ENCODE measurements around the gene CRISPLD2. TPM values are rescaled to one million over a fixed set of nuclear protein-coding genes. Genes with fewer than 3 reads are reported as not detected.

Gene CRISPLD2
- total RNA-seq, 1 experiment from 2014 or later: 0.28 TPM

DNA sequence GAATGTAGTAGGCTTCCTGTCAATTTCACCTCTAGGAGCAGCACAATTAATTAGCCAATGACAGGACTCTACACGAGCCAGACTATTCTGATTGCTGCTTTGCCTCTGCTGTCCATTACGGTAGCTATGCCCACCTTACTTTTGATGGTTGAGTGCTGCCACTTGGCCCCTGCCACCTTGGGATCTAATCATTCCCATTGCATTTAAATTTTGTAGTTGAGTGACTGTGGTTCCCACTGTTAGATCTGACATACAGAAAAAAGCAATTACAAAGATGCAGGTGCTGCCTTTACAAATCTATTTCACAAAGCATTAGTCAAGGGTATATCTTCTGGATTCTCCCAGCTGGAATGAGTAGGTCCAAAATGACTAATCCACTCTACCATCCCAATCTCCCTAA lies 39.9 kb downstream of the CRISPLD2 start:
- BruUV-seq (replicated peaks): no TSS peak
- Mint-ChIP-seq H3K36me3 (ENCODE audit: insufficient read depth, unreplicated experiment) (no peaks in the 10 kb centered on the region), H3K4me3 (ENCODE audit: unreplicated experiment) (no peak overlapping the region), H3K27ac (ENCODE audit: low read depth, unreplicated experiment) (no peak overlapping the region), H3K4me1 (ENCODE audit: insufficient read depth, unreplicated experiment) (peaks cover 4% of the 10 kb centered on the region), H3K9me3 (ENCODE audit: unreplicated experiment) (no peaks in the 10 kb centered on the region), H3K27me3 (ENCODE audit: insufficient read depth, unreplicated experiment) (peaks cover 6% of the 10 kb centered on the region)
- DNase-seq (ENCODE audit: unreplicated experiment): no peak
- POLR2A ChIA-PET: no interaction called here
- TF ChIP-seq, protein P1, sequence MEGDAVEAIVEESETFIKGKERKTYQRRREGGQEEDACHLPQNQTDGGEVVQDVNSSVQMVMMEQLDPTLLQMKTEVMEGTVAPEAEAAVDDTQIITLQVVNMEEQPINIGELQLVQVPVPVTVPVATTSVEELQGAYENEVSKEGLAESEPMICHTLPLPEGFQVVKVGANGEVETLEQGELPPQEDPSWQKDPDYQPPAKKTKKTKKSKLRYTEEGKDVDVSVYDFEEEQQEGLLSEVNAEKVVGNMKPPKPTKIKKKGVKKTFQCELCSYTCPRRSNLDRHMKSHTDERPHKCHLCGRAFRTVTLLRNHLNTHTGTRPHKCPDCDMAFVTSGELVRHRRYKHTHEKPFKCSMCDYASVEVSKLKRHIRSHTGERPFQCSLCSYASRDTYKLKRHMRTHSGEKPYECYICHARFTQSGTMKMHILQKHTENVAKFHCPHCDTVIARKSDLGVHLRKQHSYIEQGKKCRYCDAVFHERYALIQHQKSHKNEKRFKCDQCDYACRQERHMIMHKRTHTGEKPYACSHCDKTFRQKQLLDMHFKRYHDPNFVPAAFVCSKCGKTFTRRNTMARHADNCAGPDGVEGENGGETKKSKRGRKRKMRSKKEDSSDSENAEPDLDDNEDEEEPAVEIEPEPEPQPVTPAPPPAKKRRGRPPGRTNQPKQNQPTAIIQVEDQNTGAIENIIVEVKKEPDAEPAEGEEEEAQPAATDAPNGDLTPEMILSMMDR (IDR thresholded peaks at IDR 0.05; ENCODE audit: unreplicated experiment): no peak
- CTCF ChIA-PET: no interaction called here
- intact Hi-C loops (cut with micrococcal nuclease): no loop called here

DNA sequence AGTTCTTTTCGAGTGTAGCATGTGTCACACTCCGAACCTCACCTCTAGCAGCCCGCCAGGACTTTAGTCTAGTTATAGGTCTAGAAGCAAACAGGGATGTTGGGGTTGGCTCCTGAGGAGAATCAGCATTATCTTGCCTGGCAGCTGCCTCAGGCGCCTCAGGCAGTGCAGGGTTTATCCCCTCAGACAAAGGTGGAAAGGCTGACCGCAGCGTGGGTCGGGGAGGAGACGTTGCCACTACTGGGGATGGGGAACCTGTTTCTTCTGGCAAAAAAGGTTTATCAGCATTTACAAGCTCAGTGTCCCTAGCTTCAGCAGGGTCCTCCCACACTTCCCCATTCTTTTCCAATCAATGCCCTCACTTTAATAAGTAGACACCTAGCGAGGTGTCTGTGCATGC lies 40.6 kb downstream of the CRISPLD2 start:
- POLR2A ChIA-PET: no interaction called here
- Mint-ChIP-seq H3K9me3 (ENCODE audit: unreplicated experiment) (no peaks in the 10 kb centered on the region), H3K27ac (ENCODE audit: low read depth, unreplicated experiment) (no peak overlapping the region), H3K4me3 (ENCODE audit: unreplicated experiment) (no peak overlapping the region), H3K4me1 (ENCODE audit: insufficient read depth, unreplicated experiment) (no peaks in the 10 kb centered on the region), H3K27me3 (ENCODE audit: insufficient read depth, unreplicated experiment) (peaks cover 13% of the 10 kb centered on the region), H3K36me3 (ENCODE audit: insufficient read depth, unreplicated experiment) (no peaks in the 10 kb centered on the region)
- BruUV-seq (replicated peaks): no TSS peak
- CTCF ChIA-PET: no interaction called here
- DNase-seq (ENCODE audit: unreplicated experiment): no peak
- TF ChIP-seq, protein P1 (IDR thresholded peaks at IDR 0.05; ENCODE audit: unreplicated experiment): no peak
- intact Hi-C loops (cut with micrococcal nuclease): no loop called here

DNA sequence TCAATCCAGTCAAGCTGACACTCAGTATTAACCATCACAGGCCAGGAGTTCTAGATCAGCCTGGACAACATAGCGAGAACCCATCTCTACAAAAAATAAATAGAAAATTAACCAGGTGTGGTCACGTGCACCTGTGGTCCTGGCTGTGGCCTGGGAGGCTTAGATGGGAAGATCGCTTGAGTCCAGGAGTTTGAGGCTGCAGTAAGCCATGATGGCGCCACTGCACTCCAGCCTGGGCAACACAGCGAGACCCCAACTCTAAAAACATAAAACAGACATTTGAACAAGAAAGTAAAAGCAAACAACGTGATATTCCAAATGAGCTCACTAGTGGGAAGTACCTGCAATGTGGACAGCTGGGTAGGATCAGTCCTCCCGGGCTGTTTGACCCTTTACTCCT lies 41.9 kb downstream of the CRISPLD2 start:
- peaks cover 22% of the 10 kb centered on the region for H3K27me3 Mint-ChIP-seq (ENCODE audit: insufficient read depth, unreplicated experiment)
- TF ChIP-seq, protein P1 (IDR thresholded peaks at IDR 0.05; ENCODE audit: unreplicated experiment): no peak
- BruUV-seq (replicated peaks): no TSS peak
- POLR2A ChIA-PET: interaction anchor here (0.8 to 1.0 kb wide), 2 partner anchors 29 to 87 kb away, joined by 3 read pairs; no protein-coding TSS in a partner anchor
- H3K36me3 Mint-ChIP-seq (ENCODE audit: insufficient read depth, unreplicated experiment): no peaks in the 10 kb centered on the region
- CTCF ChIA-PET: interaction anchor here (1.0 kb wide), 1 partner anchor 64 kb away, joined by 4 read pairs; no protein-coding TSS in a partner anchor
- H3K9me3 Mint-ChIP-seq (ENCODE audit: unreplicated experiment): no peaks in the 10 kb centered on the region
- H3K27ac Mint-ChIP-seq (ENCODE audit: low read depth, unreplicated experiment): no peak overlapping the region
- DNase-seq (ENCODE audit: unreplicated experiment): no peak
- intact Hi-C loops (cut with micrococcal nuclease): no loop called here
- H3K4me3 Mint-ChIP-seq (ENCODE audit: unreplicated experiment): no peak overlapping the region
- H3K4me1 Mint-ChIP-seq (ENCODE audit: insufficient read depth, unreplicated experiment): no peaks in the 10 kb centered on the region

DNA sequence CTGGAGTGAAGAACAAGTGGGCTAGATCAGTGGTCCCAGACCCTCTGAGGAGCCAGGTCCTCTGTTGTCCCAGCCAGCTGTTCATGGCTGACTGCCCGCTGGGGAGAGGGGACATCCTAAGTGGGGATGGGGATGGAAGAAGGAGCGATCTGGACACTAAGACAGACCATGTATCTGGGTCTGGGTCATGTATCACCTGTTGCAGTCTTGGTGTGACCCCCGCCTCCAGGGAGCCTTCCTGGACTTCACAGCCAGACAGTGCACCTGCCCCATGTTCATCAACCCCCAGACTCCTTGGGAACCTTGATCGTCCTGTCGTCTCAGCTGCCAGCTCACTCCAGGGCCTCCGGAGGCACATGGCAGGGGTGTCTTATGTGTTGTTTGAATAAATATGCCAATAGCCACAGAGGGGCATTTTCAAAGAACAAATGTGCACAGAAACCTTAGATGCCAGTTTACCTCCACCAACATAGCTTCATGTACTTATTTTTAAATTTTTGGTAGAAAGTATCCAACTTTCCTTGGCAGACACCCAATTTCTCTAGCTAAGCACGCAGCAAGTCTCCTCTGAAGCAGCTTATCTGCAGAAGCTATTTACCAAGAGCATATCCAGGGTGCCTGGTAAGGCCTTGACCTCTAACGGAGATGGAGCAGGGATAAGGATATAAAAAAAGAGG lies 43.2 kb downstream of the CRISPLD2 start:
- Mint-ChIP-seq H3K4me1 (ENCODE audit: insufficient read depth, unreplicated experiment) (no peaks in the 10 kb centered on the region), H3K36me3 (ENCODE audit: insufficient read depth, unreplicated experiment) (no peaks in the 10 kb centered on the region), H3K4me3 (ENCODE audit: unreplicated experiment) (no peak overlapping the region), H3K27me3 (ENCODE audit: insufficient read depth, unreplicated experiment) (peaks cover 32% of the 10 kb centered on the region), H3K9me3 (ENCODE audit: unreplicated experiment) (no peaks in the 10 kb centered on the region), H3K27ac (ENCODE audit: low read depth, unreplicated experiment) (no peak overlapping the region)
- no TSS peak for BruUV-seq (replicated peaks)
- POLR2A ChIA-PET: no interaction called here
- DNase-seq (ENCODE audit: unreplicated experiment): no peak
- intact Hi-C loops (cut with micrococcal nuclease): no loop called here
- TF ChIP-seq, protein P1 (IDR thresholded peaks at IDR 0.05; ENCODE audit: unreplicated experiment): no peak
- CTCF ChIA-PET: interaction anchor here (0.5 kb wide), 1 partner anchor 188 kb away, joined by 3 read pairs; no protein-coding TSS in a partner anchor

All from MCF 10A (cell line).